Endodermal cell (in vitro differentiated cells): ENCODE data around the gene STXBP6. TPM values are rescaled to one million over a fixed set of nuclear protein-coding genes. Genes with fewer than 3 reads are reported as not detected.

Source experiments
- DNase-seq: peaks from one replicate; pipeline ENCODE4 v3.0.0-alpha.2; 2017
- H3K27ac ChIP-seq: 2 replicates; pipeline ENCODE4 v1.5.1; 2013; ENCODE audit warnings: mild to moderate bottlenecking, low read depth, low read length, moderate library complexity
- H3K27me3 ChIP-seq: 2 replicates; pipeline ENCODE4 v1.6.1; 2013; ENCODE audit warnings: mild to moderate bottlenecking, low read length, moderate library complexity; ENCODE audit not compliant: insufficient read depth, control insufficient read depth, poor library complexity, severe bottlenecking
- H3K36me3 ChIP-seq: 2 replicates; pipeline ENCODE4 v1.7.0; 2013; ENCODE audit warnings: mild to moderate bottlenecking, low read length, moderate library complexity; ENCODE audit not compliant: control insufficient read depth, insufficient read depth
- H3K4me1 ChIP-seq: one replicate; pipeline ENCODE4 v1.7.0; 2013; ENCODE audit warnings: low read length; ENCODE audit not compliant: control insufficient read depth, insufficient read depth
- H3K4me3 ChIP-seq: 2 replicates; pipeline ENCODE4 v1.5.1; 2013; ENCODE audit warnings: mild to moderate bottlenecking, low read length, moderate library complexity
- H3K9ac ChIP-seq: 2 replicates; pipeline ENCODE4 v1.6.1; 2013; ENCODE audit warnings: mild to moderate bottlenecking, low read length, moderate library complexity; ENCODE audit not compliant: poor library complexity, severe bottlenecking; ENCODE audit errors: extremely low read depth
- H3K9me3 ChIP-seq: 2 replicates; pipeline ENCODE4 v1.6.1; 2013; ENCODE audit warnings: mild to moderate bottlenecking, low read length, moderate library complexity; ENCODE audit not compliant: control insufficient read depth
- H3K27ac Mint-ChIP-seq: 2 replicates; pipeline ENCODE4 v1.8.0; 2020; ENCODE audit warnings: mixed read lengths
- H3K27me3 Mint-ChIP-seq: 2 replicates; pipeline ENCODE4 v1.8.0; 2021; ENCODE audit warnings: mild to moderate bottlenecking, mixed read lengths; ENCODE audit not compliant: insufficient read depth
- H3K36me3 Mint-ChIP-seq: 2 replicates; pipeline ENCODE4 v1.8.0; 2020; ENCODE audit warnings: low read depth, mixed read lengths
- H3K4me1 Mint-ChIP-seq: 2 replicates; pipeline ENCODE4 v1.8.0; 2020; ENCODE audit warnings: mixed read lengths
- H3K4me3 Mint-ChIP-seq: 2 replicates; pipeline ENCODE4 v1.8.0; 2020; ENCODE audit warnings: mild to moderate bottlenecking, moderate library complexity, mixed read lengths
- H3K9me3 Mint-ChIP-seq: 2 replicates; pipeline ENCODE4 v1.8.0; 2020; ENCODE audit warnings: mild to moderate bottlenecking, mixed read lengths
- CTCF ChIP-seq: fragments of 200-600 bp; sonication (generic); conservative IDR thresholded peaks from 2 replicates; pipeline ENCODE4 v1.5.0; 2021; ENCODE audit warnings: antibody characterized with exemption, mild to moderate bottlenecking
- WGBS, 2 experiments: methylation state at CpG; one replicate each; pipeline versions ENCODE4 v1.1.5 to v1.1.7; 2013; ENCODE audit warnings: missing lambda C conversion rate in 2 of 2, mixed read lengths in 1 of 2; ENCODE audit not compliant: insufficient coverage in 1 of 2, insufficient read length in 1 of 2; 5-methylcytosine and 5-hydroxymethylcytosine counted together
- total RNA-seq, 2 donors: library from RNA; stranded (reverse); fragmentation: NEBNext Ultra II Directional in 1 of 2; extraction: Animal tissue kit (Norgen Biotek cat#: 25700) in 1 of 2; gene quantifications; 2 replicates in 1 of 2; 3 replicates in 1 of 2; pipeline ENCODE4 v1.2.1, GENCODE V29; 2021

STXBP6 gene
- total RNA-seq, 2 donors from 2014 or later: 0.64 to 1.5 TPM

GRCh38 chr14:25074099-25074685, 24.2 kb upstream of the STXBP6 start:
- Histone ChIP-seq H3K27me3 (no peaks in the 10 kb centered on the region), H3K36me3 (no peaks in the 10 kb centered on the region), H3K27ac (no peak overlapping the region), H3K9me3 (no peaks in the 10 kb centered on the region), H3K9ac (no peak overlapping the region), H3K4me3 (no peak overlapping the region), H3K4me1 (no peaks in the 10 kb centered on the region)
- H3K4me3 Mint-ChIP-seq: no peak overlapping the region
- no peak for DNase-seq
- no peaks in the 10 kb centered on the region for H3K27me3 Mint-ChIP-seq
- no peak for TF ChIP-seq CTCF
- H3K27ac Mint-ChIP-seq: no peak overlapping the region
- no peaks in the 10 kb centered on the region for H3K4me1 Mint-ChIP-seq
- H3K9me3 Mint-ChIP-seq: no peaks in the 10 kb centered on the region
- WGBS, 2 experiments: 89% methylated on average over 4 of the region's 4 CpGs; no CpG with 5 or more reads in 1 of the 2 experiments
- no peaks in the 10 kb centered on the region for H3K36me3 Mint-ChIP-seq

GRCh38 chr14:25069879-25070278, 19.9 kb upstream of the STXBP6 start:
- Histone ChIP-seq H3K27me3 (no peaks in the 10 kb centered on the region), H3K4me3 (no peak overlapping the region), H3K9me3 (no peaks in the 10 kb centered on the region), H3K36me3 (no peaks in the 10 kb centered on the region), H3K27ac (no peak overlapping the region), H3K4me1 (no peaks in the 10 kb centered on the region), H3K9ac (no peak overlapping the region)
- Mint-ChIP-seq H3K27ac (no peak overlapping the region), H3K36me3 (no peaks in the 10 kb centered on the region), H3K4me3 (no peak overlapping the region), H3K9me3 (no peaks in the 10 kb centered on the region), H3K4me1 (no peaks in the 10 kb centered on the region), H3K27me3 (no peaks in the 10 kb centered on the region)
- DNase-seq: no peak
- TF ChIP-seq CTCF: no peak
- WGBS, 2 experiments: 87 to 95% methylated on average over 7 of the region's 7 CpGs

DNA sequence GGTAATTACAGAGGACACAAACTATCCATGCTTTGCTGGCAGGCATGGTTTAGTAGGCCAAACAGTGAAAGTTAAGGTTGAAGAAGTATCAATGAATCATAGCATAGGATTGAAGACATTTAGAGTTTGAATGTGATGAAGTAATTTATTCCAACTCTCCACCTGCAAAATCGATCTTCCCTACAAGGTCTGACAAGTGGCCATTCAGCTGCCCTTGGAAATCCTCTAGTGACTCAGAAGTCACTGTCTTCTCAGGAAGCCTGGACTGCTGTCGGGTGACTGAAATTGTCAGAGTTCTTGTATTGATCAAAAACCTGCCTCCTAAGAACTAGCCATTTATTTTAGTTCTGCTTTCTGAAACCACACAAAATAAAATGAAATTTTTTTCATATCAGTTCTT, 17.7 kb upstream of the STXBP6 start:
- no peaks in the 10 kb centered on the region for H3K4me1 ChIP-seq
- H3K9me3 ChIP-seq: no peaks in the 10 kb centered on the region
- no peak for TF ChIP-seq CTCF
- no peak overlapping the region for H3K9ac ChIP-seq
- no peaks in the 10 kb centered on the region for H3K36me3 Mint-ChIP-seq
- no peaks in the 10 kb centered on the region for H3K9me3 Mint-ChIP-seq
- H3K27me3 Mint-ChIP-seq: no peaks in the 10 kb centered on the region
- no peaks in the 10 kb centered on the region for H3K27me3 ChIP-seq
- no peak for DNase-seq
- no peak overlapping the region for H3K4me3 Mint-ChIP-seq
- H3K4me1 Mint-ChIP-seq: no peaks in the 10 kb centered on the region
- no peaks in the 10 kb centered on the region for H3K36me3 ChIP-seq
- H3K27ac Mint-ChIP-seq: no peak overlapping the region
- no peak overlapping the region for H3K27ac ChIP-seq
- no peak overlapping the region for H3K4me3 ChIP-seq
- 91 to 100% methylated on average over 1 to 2 of the region's 2 CpGs for WGBS, 2 experiments
